Loucy (cell line): ENCODE measurements around the gene KHK.
"Not testable (repeated sequence)": the region's sequence is repeated elsewhere in the genome, so short reads cannot be mapped to it uniquely, and the experiment has no call there.

Experiments
- H2AFZ ChIP-seq: fragments of 200-600 bp; sonication (generic); 2 replicates; pipeline ENCODE4 v1.6.0; 2016; ENCODE audit warnings: antibody characterized with exemption, mild to moderate bottlenecking, low read length, moderate library complexity
- H3F3A ChIP-seq: fragments of 200-600 bp; 2 replicates; pipeline ENCODE4 v1.6.0; 2016; ENCODE audit warnings: antibody characterized with exemption, low read depth, mild to moderate bottlenecking
- H3K27me3 ChIP-seq: fragments of 200-600 bp; sonication (generic); 2 replicates; pipeline ENCODE4 v1.6.1; 2014; ENCODE audit warnings: low read length, mild to moderate bottlenecking; ENCODE audit not compliant: insufficient read depth, poor library complexity, severe bottlenecking
- H3K36me3 ChIP-seq: fragments of 200-600 bp; sonication (generic); 2 replicates; pipeline ENCODE4 v1.6.1; 2016; ENCODE audit warnings: low read length; ENCODE audit not compliant: insufficient read depth
- H3K4me1 ChIP-seq: fragments of 200-600 bp; sonication (generic); 2 replicates; pipeline ENCODE4 v1.5.1; 2014; ENCODE audit warnings: low read length, mild to moderate bottlenecking; ENCODE audit not compliant: insufficient read depth, poor library complexity, severe bottlenecking
- H3K4me2 ChIP-seq: fragments of 200-600 bp; sonication (generic); 2 replicates; pipeline ENCODE4 v1.6.0; 2014; ENCODE audit warnings: antibody characterized with exemption, low read length, low read depth, mild to moderate bottlenecking; ENCODE audit not compliant: poor library complexity, severe bottlenecking
- H3K4me3 ChIP-seq: fragments of 200-600 bp; sonication (generic); 2 replicates; pipeline ENCODE4 v1.5.1; 2014; ENCODE audit warnings: low read length, mild to moderate bottlenecking, mixed read lengths; ENCODE audit not compliant: poor library complexity, severe bottlenecking
- H3K79me2 ChIP-seq: fragments of 200-600 bp; sonication (generic); 2 replicates; pipeline ENCODE4 v1.6.1; 2014; ENCODE audit warnings: low read length; ENCODE audit not compliant: insufficient read depth
- H3K9ac ChIP-seq: fragments of 200-600 bp; sonication (generic); 2 replicates; pipeline ENCODE4 v1.6.0; 2014; ENCODE audit warnings: mild to moderate bottlenecking, low read depth, low read length, moderate library complexity; ENCODE audit not compliant: poor library complexity, severe bottlenecking
- H3K9me2 ChIP-seq: fragments of 200-600 bp; sonication (generic); replicated peaks from 2 replicates; pipeline ENCODE4 v1.6.1; 2016; ENCODE audit warnings: low read depth, low read length, mixed read lengths
- H3K9me3 ChIP-seq: fragments of 200-600 bp; sonication (generic); 2 replicates; pipeline ENCODE4 v1.6.1; 2014; ENCODE audit warnings: mild to moderate bottlenecking, antibody characterized with exemption, low read length, low read depth; ENCODE audit not compliant: insufficient read depth
- H4K20me1 ChIP-seq: fragments of 200-600 bp; sonication (generic); 2 replicates; pipeline ENCODE4 v1.6.0; 2014; ENCODE audit warnings: antibody characterized with exemption, low read length, mild to moderate bottlenecking; ENCODE audit not compliant: insufficient read depth, poor library complexity, severe bottlenecking
- EZH2phosphoT487 ChIP-seq: fragments of 200-600 bp; IDR thresholded peaks from 2 replicates; pipeline ENCODE4 v1.6.1; 2018; ENCODE audit warnings: antibody characterized with exemption, mild to moderate bottlenecking, moderate library complexity, borderline replicate concordance
- TF ChIP-seq, protein P1 (sequence below): fragments of 200-600 bp; sonication (generic); conservative IDR thresholded peaks from 2 replicates; pipeline ENCODE4 v1.5.1; 2014; ENCODE audit warnings: mild to moderate bottlenecking, antibody characterized with exemption, low read length

The KHK gene

DNA sequence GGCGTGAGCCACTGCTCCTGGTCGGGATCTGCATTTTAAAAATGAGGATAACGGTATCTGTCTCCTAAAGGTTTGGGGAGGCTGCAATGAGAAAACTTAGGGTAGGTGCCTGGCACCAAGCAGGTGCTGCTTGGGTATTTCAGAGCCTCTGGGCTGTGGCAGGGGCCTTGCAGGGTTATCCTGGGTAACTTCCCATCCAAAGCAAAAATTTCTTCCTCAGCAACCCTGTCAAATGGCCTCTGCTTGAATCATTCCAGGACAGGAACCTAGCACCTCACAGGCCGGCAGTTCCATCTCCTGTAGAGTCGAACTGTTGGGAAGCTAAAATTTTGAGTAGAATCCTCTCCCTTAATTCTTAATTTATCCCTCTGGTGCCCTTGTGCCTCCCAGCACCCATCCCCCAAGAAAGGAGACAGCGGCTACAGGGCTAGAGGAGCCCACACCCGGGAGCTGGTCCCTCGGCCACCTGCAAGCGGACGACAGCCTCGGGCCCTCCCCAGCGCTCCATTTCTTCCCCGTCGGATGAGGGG, 31.5 kb downstream of the KHK start:
- no peaks in the 10 kb centered on the region for H3F3A ChIP-seq
- H2AFZ ChIP-seq: no peak overlapping the region
- H3K9ac ChIP-seq: no peak overlapping the region
- TF ChIP-seq EZH2phosphoT487: no peak
- TF ChIP-seq, protein P1, sequence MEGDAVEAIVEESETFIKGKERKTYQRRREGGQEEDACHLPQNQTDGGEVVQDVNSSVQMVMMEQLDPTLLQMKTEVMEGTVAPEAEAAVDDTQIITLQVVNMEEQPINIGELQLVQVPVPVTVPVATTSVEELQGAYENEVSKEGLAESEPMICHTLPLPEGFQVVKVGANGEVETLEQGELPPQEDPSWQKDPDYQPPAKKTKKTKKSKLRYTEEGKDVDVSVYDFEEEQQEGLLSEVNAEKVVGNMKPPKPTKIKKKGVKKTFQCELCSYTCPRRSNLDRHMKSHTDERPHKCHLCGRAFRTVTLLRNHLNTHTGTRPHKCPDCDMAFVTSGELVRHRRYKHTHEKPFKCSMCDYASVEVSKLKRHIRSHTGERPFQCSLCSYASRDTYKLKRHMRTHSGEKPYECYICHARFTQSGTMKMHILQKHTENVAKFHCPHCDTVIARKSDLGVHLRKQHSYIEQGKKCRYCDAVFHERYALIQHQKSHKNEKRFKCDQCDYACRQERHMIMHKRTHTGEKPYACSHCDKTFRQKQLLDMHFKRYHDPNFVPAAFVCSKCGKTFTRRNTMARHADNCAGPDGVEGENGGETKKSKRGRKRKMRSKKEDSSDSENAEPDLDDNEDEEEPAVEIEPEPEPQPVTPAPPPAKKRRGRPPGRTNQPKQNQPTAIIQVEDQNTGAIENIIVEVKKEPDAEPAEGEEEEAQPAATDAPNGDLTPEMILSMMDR: no peak
- H3K4me2 ChIP-seq: no peak overlapping the region
- H3K27me3 ChIP-seq: no peaks in the 10 kb centered on the region
- no peaks in the 10 kb centered on the region for H4K20me1 ChIP-seq
- no peaks in the 10 kb centered on the region for H3K9me2 ChIP-seq
- H3K4me3 ChIP-seq: no peak overlapping the region
- no peaks in the 10 kb centered on the region for H3K9me3 ChIP-seq
- H3K36me3 ChIP-seq: no peaks in the 10 kb centered on the region
- H3K79me2 ChIP-seq: no peaks in the 10 kb centered on the region
- no peaks in the 10 kb centered on the region for H3K4me1 ChIP-seq

DNA sequence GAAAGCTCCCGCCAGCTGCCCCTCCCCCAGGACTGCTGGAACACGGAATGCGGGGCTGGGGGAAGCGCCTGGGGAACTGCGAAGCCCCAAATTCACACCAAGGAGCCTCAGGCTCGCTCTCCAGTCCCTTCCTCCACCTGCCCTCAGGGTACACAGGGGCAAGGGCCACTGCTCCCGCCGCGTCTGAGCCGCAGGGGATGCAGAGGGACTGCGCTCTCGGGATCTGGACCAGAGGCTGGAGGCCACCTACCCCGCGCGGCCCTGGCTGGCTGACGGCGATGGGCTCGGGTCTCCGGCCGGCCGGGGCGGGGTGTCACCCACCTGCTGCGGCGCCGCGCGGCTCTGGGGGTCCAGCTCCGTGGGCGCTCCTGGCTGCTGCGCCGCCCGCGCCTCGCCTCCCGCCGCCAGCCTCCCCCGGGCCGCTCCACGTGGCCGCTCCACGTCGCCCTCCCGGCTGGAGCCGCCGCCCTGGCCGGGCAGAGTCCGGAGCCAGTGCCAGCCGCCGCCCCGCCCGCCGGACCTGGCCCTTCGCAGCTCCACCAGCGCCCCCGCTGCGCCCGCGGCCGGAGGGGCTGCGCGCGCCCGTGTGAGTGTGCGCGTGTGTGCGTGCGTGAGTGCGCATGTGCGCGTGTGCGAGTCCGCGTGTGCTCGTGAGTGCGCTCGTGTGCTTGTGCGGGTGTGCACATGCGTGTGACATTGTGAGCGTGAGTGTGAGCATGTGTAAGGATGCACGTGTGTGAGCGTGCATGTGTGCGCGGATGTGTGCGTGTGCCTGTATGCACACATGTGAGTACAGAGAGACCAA, 32.2 kb downstream of the KHK start, which contains the start of gene CGREF1:
TSS of gene CGREF1 (minus strand) at position 604 of the 805 bp plus-strand sequence. CDS start 14,762 bp downstream, outside the sequence.
- H3K4me1 ChIP-seq: peaks cover under 1% of the 10 kb centered on the region
- H3K4me2 ChIP-seq: no peak within 1 kb of the TSS
- no peaks in the 10 kb centered on the region for H3K27me3 ChIP-seq

DNA sequence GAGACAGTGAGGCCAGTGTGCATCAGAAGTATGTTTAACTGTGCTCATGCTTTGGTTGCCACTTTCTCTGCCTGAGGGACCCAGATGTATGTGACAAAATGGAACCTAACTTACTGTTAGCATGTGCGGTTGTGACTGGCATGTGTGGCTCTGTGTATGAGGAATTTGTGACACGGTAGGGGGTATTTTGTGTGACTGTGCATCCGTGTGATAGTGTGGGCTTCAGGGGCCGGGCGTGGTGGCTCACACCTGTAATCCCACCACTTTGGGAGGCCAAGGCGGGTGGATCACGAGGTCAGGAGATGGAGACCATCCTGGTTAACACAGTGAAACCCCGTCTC, 32.7 kb downstream of the KHK start:
- not testable (repeated sequence) for H3K4me1 ChIP-seq, H3K79me2 ChIP-seq, H3K4me3 ChIP-seq, H3F3A ChIP-seq, H2AFZ ChIP-seq, H3K9ac ChIP-seq, H3K36me3 ChIP-seq, H3K27me3 ChIP-seq, H4K20me1 ChIP-seq, H3K9me2 ChIP-seq, H3K4me2 ChIP-seq, H3K9me3 ChIP-seq

More for the DNA sequence above, 32.2 kb downstream of the KHK start, which contains the start of gene CGREF1:
- Histone ChIP-seq H2AFZ (no peak within 1 kb of the TSS), H3K79me2 (no peaks in the 10 kb centered on the region), H3K9ac (no peak within 1 kb of the TSS), H4K20me1 (no peaks in the 10 kb centered on the region), H3K9me3 (no peaks in the 10 kb centered on the region), H3K36me3 (no peaks in the 10 kb centered on the region), H3K9me2 (no peaks in the 10 kb centered on the region), H3F3A (no peaks in the 10 kb centered on the region), H3K4me3 (no peak within 1 kb of the TSS)
- no peak for TF ChIP-seq EZH2phosphoT487
- TF ChIP-seq, protein P1: no peak
